ENCODE results near the gene C19orf53. TPM values are rescaled to one million over a fixed set of nuclear protein-coding genes. Genes with fewer than 3 reads are reported as not detected.

The C19orf53 gene
- total and polyA plus RNA-seq, 2 donors: 163 to 185 TPM

DNA sequence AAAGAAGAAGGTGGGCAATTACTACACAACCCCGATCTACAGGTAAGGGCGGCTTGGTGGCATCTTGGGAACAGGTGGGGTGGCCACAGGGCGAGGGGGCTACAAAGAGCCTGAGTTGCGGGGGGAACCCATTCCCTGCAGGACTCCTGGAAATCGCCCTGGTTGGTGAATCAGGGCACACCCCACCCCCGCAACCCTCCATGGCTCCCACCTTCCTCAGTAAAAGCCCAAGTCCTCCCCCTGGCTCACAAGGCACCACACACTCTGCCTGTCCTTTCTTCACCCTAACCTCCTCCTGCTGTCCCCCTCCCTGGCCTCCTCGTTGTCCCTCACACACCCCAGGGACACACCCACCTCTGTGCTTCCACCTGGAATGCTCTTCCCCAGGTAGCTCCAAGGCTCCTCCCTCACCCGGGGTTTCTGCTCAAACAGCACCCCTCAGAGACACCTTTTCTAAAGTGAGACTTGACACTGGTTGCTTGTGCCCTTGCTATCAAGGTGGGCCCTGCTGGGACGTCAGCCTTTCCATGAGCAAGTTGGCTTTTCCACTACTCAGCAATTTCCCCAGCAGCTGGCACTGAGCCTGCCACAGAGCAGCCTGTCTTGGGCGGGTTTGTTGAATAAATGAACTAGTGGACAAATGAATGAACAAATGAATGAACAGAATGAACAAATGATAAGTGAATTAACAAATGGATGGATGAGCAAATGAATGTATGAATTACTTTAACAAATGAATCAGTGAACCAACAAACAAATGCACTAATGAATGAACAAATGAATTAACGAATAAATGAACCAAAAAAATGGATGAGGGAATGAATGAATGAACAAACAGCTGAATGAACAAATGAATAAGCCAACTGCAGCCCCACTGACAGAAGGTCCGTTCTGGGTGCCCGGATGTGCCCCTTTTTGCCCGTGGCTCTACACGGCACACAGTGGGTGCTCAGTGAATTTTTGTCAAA, 16.2 kb upstream of the C19orf53 start:
- WGBS: 98% methylated on average over 15 of the region's 15 CpGs

DNA sequence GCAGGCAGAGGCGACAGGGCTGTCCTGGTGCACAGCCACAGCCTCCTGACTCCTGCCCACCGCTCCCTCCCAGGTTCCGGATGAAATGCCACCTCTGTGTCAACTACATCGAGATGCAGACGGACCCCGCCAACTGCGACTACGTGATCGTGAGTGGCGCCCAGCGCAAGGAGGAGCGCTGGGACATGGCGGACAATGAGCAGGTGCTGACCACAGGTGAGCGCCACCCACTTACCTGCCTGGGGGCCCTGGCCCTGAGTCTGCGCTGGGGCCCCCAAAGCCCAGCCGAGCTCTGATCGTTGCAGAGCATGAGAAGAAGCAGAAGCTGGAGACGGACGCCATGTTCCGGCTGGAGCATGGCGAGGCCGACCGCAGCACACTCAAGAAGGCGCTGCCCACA, 15.5 kb upstream of the C19orf53 start:
- H3K4me1 ChIP-seq (ENCODE audit: control insufficient read depth in 2 of 2, insufficient read depth in 2 of 2, low read length in 2 of 2): peaks cover under 1 to 1% of the 10 kb centered on the region in 2 donors
- H3K27me3 ChIP-seq (ENCODE audit: control insufficient read depth in 2 of 2, insufficient read depth in 1 of 2, low read length in 1 of 2): no peaks in the 10 kb centered on the region
- 99% methylated on average over 24 of the region's 24 CpGs for WGBS
- no peak overlapping the region for H3K27ac ChIP-seq (ENCODE audit: low read depth in 1 of 2, low read length in 1 of 2)
- no peak for DNase-seq (ENCODE audit: low read depth in 6 of 9, low spot score in 9 of 9)
- H3K36me3 ChIP-seq (ENCODE audit: control insufficient read depth in 2 of 2, insufficient read depth in 2 of 2, low read length in 1 of 2): peaks cover 68 to 84% of the 10 kb centered on the region in 2 donors
- H3K9me3 ChIP-seq (ENCODE audit: control insufficient read depth in 2 of 2, insufficient read depth in 1 of 2, low read length in 1 of 2): no peaks in the 10 kb centered on the region
- no peak overlapping the region for H3K4me3 ChIP-seq (ENCODE audit: low read length in 2 of 2)

More for the DNA sequence above, 16.2 kb upstream of the C19orf53 start:
- Histone ChIP-seq H3K4me1 (ENCODE audit: control insufficient read depth in 2 of 2, insufficient read depth in 2 of 2, low read length in 2 of 2) (no peaks in the 10 kb centered on the region), H3K36me3 (ENCODE audit: control insufficient read depth in 2 of 2, insufficient read depth in 2 of 2, low read length in 1 of 2) (peaks cover 72 to 88% of the 10 kb centered on the region in 2 donors), H3K27ac (ENCODE audit: low read depth in 1 of 2, low read length in 1 of 2) (no peak overlapping the region), H3K4me3 (ENCODE audit: low read length in 2 of 2) (no peak overlapping the region), H3K27me3 (ENCODE audit: control insufficient read depth in 2 of 2, insufficient read depth in 1 of 2, low read length in 1 of 2) (no peaks in the 10 kb centered on the region), H3K9me3 (ENCODE audit: control insufficient read depth in 2 of 2, insufficient read depth in 1 of 2, low read length in 1 of 2) (no peaks in the 10 kb centered on the region)
- no peak for DNase-seq (ENCODE audit: low read depth in 6 of 9, low spot score in 9 of 9)

DNA sequence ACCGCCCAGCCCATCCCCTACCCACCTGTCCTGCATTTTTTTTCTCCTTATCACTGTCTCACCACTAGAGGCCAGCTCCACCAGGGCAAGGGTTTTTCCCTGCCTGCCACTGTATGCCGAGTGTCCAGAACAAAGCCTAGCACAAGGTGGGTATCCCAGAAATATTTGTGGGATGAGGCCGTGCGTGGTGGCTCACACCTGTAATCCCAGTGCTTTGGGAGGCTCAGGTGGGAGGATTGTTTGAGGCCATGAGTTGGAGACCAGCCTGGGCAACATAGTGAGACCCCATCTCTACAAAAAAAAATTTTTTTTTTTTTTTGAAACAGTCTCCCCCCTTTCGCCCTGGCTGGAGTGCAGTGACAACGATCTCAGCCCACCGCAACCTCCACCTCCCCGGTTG, 12.8 kb upstream of the C19orf53 start:
- DNase-seq (ENCODE audit: low read depth in 6 of 9, low spot score in 9 of 9): no peak
- Histone ChIP-seq H3K9me3 (ENCODE audit: control insufficient read depth in 2 of 2, insufficient read depth in 1 of 2, low read length in 1 of 2) (no peaks in the 10 kb centered on the region), H3K27me3 (ENCODE audit: control insufficient read depth in 2 of 2, insufficient read depth in 1 of 2, low read length in 1 of 2) (no peaks in the 10 kb centered on the region), H3K27ac (ENCODE audit: low read depth in 1 of 2, low read length in 1 of 2) (no peak overlapping the region), H3K4me1 (ENCODE audit: control insufficient read depth in 2 of 2, insufficient read depth in 2 of 2, low read length in 2 of 2) (peaks cover 9 to 13% of the 10 kb centered on the region in 2 donors), H3K4me3 (ENCODE audit: low read length in 2 of 2) (no peak overlapping the region), H3K36me3 (ENCODE audit: control insufficient read depth in 2 of 2, insufficient read depth in 2 of 2, low read length in 1 of 2) (peaks cover 52 to 58% of the 10 kb centered on the region in 2 donors)
- 98% methylated on average over 8 of the region's 8 CpGs for WGBS

DNA sequence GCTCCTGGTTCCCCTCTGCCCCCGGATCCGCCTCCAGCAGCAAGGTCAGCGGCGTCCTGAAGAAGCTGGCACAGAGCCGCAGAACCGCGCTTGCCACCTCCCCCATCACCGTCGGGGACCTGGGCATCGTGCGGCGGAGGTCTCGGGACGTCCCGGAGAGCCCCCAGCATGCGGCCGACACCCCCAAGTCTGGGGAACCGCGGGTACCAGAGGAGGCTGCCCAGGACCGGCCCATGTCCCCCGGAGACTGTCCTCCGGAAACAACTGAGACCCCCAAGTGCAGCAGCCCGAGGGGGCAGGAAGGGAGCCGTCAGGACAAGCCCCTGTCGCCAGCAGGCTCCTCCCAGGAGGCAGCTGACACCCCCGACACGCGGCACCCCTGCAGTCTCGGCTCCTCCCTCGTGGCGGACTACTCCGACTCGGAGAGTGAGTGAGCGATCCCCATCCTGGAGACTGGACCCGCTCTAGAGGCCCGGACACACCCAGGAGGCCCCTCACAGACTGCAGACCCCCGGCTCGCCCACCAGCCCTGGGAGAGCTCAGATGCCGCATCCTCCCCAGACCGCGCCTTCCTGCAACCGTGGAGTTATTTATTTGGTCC, 11.5 kb upstream of the C19orf53 start:
- H3K9me3 ChIP-seq (ENCODE audit: control insufficient read depth in 2 of 2, insufficient read depth in 1 of 2, low read length in 1 of 2): no peaks in the 10 kb centered on the region
- no peak overlapping the region for H3K27ac ChIP-seq (ENCODE audit: low read depth in 1 of 2, low read length in 1 of 2)
- no peak overlapping the region for H3K4me3 ChIP-seq (ENCODE audit: low read length in 2 of 2)
- DNase-seq (ENCODE audit: low read depth in 6 of 9, low spot score in 9 of 9): no peak
- no peaks in the 10 kb centered on the region for H3K27me3 ChIP-seq (ENCODE audit: control insufficient read depth in 2 of 2, insufficient read depth in 1 of 2, low read length in 1 of 2)
- H3K4me1 ChIP-seq (ENCODE audit: control insufficient read depth in 2 of 2, insufficient read depth in 2 of 2, low read length in 2 of 2): peaks cover 9 to 13% of the 10 kb centered on the region in 2 donors
- peaks cover 39 to 45% of the 10 kb centered on the region in 2 donors for H3K36me3 ChIP-seq (ENCODE audit: control insufficient read depth in 2 of 2, insufficient read depth in 2 of 2, low read length in 1 of 2)
- 95% methylated on average over 42 of the region's 42 CpGs for WGBS

DNA sequence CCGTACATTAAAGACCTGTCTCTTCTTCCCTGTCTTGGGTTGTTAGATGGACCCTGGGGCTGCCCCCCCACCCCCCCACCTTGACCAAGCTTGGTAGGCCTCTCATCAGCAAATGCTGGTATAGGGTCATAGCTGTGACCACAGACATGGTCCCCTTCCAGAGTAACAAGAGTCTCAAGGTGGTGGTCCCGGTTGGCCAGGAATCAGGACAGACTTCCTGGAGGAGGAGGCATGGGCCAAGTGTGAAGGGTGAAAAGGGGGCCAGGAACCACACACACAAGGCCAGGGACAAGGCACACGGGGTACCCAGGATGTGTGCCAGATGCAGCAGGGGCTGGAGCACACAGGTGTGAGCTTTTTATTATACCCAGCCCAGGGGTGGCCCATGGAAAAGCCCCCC, 11.0 kb upstream of the C19orf53 start:
- 98% methylated on average over 3 of the region's 3 CpGs for WGBS
- no peak overlapping the region for H3K4me3 ChIP-seq (ENCODE audit: low read length in 2 of 2)
- DNase-seq (ENCODE audit: low read depth in 6 of 9, low spot score in 9 of 9): no peak
- peaks cover 9 to 13% of the 10 kb centered on the region in 2 donors for H3K4me1 ChIP-seq (ENCODE audit: control insufficient read depth in 2 of 2, insufficient read depth in 2 of 2, low read length in 2 of 2)
- H3K9me3 ChIP-seq (ENCODE audit: control insufficient read depth in 2 of 2, insufficient read depth in 1 of 2, low read length in 1 of 2): no peaks in the 10 kb centered on the region
- H3K27ac ChIP-seq (ENCODE audit: low read depth in 1 of 2, low read length in 1 of 2): no peak overlapping the region
- peaks cover 37 to 40% of the 10 kb centered on the region in 2 donors for H3K36me3 ChIP-seq (ENCODE audit: control insufficient read depth in 2 of 2, insufficient read depth in 2 of 2, low read length in 1 of 2)
- no peaks in the 10 kb centered on the region for H3K27me3 ChIP-seq (ENCODE audit: control insufficient read depth in 2 of 2, insufficient read depth in 1 of 2, low read length in 1 of 2)

DNA sequence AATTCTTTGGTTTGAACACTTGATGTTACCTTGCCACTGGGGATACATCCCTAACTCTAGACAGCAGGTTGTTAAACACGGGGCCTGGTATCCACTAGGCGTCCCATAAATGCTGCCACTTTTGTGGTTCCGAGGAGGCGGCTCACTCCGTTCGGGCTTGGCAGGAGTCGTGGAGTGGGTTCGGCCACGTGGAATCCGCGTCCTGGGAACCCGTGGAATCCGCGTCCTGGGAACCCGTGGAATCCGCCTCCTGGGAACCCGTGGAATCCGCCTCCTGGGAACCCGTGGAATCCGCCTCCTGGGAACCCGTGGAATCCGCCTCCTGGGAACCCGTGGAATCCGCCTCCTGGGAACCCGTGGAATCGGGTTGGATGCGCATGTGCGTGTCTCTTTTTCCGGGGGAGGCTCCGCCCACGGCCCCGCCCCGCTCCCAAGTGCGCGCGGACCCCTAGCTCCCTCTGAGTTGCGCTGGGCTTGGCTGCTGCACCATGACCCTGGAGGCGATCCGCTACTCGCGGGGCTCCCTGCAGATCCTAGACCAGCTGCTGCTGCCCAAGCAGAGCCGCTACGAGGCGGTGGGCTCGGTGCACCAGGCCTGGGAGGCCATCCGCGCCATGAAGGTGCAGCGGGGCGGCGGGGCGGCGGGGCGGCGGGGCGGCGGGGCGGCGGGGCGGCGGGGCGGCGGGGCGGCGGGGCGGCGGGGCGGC, 10.0 kb upstream of the C19orf53 start, which contains the start of gene MRI1:
Gene MRI1 (plus strand): TSS at position 422 of the 707 bp plus-strand sequence. CDS start 67 bp downstream, at position 489.
- H3K36me3 ChIP-seq (ENCODE audit: control insufficient read depth in 2 of 2, insufficient read depth in 2 of 2, low read length in 1 of 2): peaks cover 37 to 38% of the 10 kb centered on the region in 2 donors
- WGBS: 4% methylated on average over 67 of the region's 67 CpGs
- DNase-seq (ENCODE audit: low read depth in 6 of 9, low spot score in 9 of 9): peak in 4 of 9 donors; percentile 49 to 75 (median 61)
- H3K27me3 ChIP-seq (ENCODE audit: control insufficient read depth in 2 of 2, insufficient read depth in 1 of 2, low read length in 1 of 2): no peaks in the 10 kb centered on the region
- H3K9me3 ChIP-seq (ENCODE audit: control insufficient read depth in 2 of 2, insufficient read depth in 1 of 2, low read length in 1 of 2): no peaks in the 10 kb centered on the region
- peak within 1 kb of the TSS; percentile 68 to 85 for H3K4me3 ChIP-seq (ENCODE audit: low read length in 2 of 2)
- peaks cover 9 to 13% of the 10 kb centered on the region in 2 donors for H3K4me1 ChIP-seq (ENCODE audit: control insufficient read depth in 2 of 2, insufficient read depth in 2 of 2, low read length in 2 of 2)
- H3K27ac ChIP-seq (ENCODE audit: low read depth in 1 of 2, low read length in 1 of 2): peak within 1 kb of the TSS; percentile 43 to 53

DNA sequence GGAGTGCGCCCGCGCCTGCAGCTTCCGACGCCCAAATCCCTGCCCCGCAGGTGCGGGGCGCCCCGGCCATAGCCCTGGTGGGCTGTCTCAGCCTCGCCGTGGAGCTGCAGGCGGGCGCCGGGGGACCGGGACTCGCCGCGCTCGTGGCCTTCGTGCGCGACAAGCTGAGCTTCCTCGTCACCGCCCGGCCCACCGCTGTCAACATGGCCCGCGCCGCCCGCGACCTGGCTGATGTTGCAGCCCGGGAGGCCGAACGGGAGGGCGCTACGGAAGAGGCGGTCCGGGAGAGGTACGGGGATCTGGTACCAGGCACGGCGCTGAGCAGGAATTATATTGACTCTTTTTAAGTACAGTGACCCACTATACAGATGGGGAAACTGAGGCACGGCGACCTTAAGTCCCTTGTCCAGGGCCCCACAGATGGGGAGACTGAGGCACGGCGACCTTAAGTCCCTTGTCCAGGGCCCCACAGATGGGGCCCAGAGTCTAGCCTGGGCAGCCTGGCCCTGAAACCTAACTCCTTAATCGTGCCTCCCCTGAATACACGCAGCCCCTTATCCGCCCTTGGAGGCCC, 9.3 kb upstream of the C19orf53 start:
- Histone ChIP-seq H3K4me1 (ENCODE audit: control insufficient read depth in 2 of 2, insufficient read depth in 2 of 2, low read length in 2 of 2) (peaks cover 9 to 13% of the 10 kb centered on the region in 2 donors), H3K9me3 (ENCODE audit: control insufficient read depth in 2 of 2, insufficient read depth in 1 of 2, low read length in 1 of 2) (no peaks in the 10 kb centered on the region), H3K4me3 (ENCODE audit: low read length in 2 of 2) (peak overlapping the region; percentile 68 to 85), H3K27ac (ENCODE audit: low read depth in 1 of 2, low read length in 1 of 2) (no peak overlapping the region), H3K27me3 (ENCODE audit: control insufficient read depth in 2 of 2, insufficient read depth in 1 of 2, low read length in 1 of 2) (no peaks in the 10 kb centered on the region), H3K36me3 (ENCODE audit: control insufficient read depth in 2 of 2, insufficient read depth in 2 of 2, low read length in 1 of 2) (peaks cover 34 to 38% of the 10 kb centered on the region in 2 donors)
- DNase-seq (ENCODE audit: low read depth in 6 of 9, low spot score in 9 of 9): peak in 1 of 9 donors; percentile 35
- WGBS: 2% methylated on average over 48 of the region's 48 CpGs

DNA sequence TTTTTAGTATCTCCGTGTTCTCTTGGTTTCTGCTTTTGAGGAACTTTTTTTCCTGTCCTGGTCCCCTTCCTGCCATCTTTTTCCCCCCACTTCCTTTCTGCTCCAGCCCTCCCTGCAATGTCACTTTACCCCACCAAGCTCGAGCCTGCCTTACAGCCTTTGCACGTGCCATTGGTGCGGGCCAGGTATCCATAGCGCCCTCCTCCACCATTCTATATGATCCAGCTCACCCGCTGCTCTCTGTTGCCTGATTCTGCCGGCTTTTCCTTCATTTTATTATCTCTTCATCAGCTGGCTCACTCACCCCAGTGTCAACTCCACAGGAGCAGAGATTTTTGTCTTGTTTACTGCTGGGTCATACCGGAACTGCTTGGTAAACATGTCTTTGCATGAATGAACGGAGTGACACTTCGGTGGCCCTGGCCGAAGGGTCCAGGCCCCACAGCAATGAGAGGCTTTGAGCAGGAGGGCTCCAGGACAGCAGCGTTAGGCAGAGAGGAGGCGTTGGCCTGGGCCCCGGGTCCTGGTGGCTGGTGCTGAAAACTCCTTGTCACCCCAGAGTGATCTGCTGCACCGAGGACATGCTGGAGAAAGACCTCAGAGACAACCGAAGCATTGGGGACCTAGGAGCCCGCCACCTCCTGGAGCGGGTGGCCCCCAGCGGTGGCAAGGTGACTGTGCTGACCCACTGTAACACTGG, 8.7 kb upstream of the C19orf53 start:
- peak overlapping the region; percentile 68 to 85 for H3K4me3 ChIP-seq (ENCODE audit: low read length in 2 of 2)
- no peaks in the 10 kb centered on the region for H3K27me3 ChIP-seq (ENCODE audit: control insufficient read depth in 2 of 2, insufficient read depth in 1 of 2, low read length in 1 of 2)
- H3K4me1 ChIP-seq (ENCODE audit: control insufficient read depth in 2 of 2, insufficient read depth in 2 of 2, low read length in 2 of 2): peaks cover 9 to 13% of the 10 kb centered on the region in 2 donors
- peaks cover 28 to 39% of the 10 kb centered on the region in 2 donors for H3K36me3 ChIP-seq (ENCODE audit: control insufficient read depth in 2 of 2, insufficient read depth in 2 of 2, low read length in 1 of 2)
- peak overlapping the region in 1 of 2 donors; percentile 37 for H3K27ac ChIP-seq (ENCODE audit: low read depth in 1 of 2, low read length in 1 of 2)
- DNase-seq (ENCODE audit: low read depth in 6 of 9, low spot score in 9 of 9): no peak
- WGBS: 79% methylated on average over 19 of the region's 19 CpGs
- H3K9me3 ChIP-seq (ENCODE audit: control insufficient read depth in 2 of 2, insufficient read depth in 1 of 2, low read length in 1 of 2): no peaks in the 10 kb centered on the region
